HepG2 (cell line): ENCODE data around the gene NPBWR2. TPM values are rescaled to one million over a fixed set of nuclear protein-coding genes. Genes with fewer than 3 reads are reported as not detected.

Experiments used
- ARHGAP35 ChIP-seq: sonication (generic); formaldehyde crosslinking; IDR thresholded peaks from 2 replicates; pipeline ENCODE4 v1.9.0; 2022; ENCODE audit warnings: mild to moderate bottlenecking, inconsistent platforms, moderate library complexity, missing genetic modification reagents, borderline replicate concordance
- ASH2L ChIP-seq: fragments of 300-600, 200-600 bp; sonication (generic); IDR thresholded peaks from 2 replicates; pipeline ENCODE4 v1.7.0; 2017; ENCODE audit warnings: low read depth, mild to moderate bottlenecking, moderate library complexity, mixed read lengths, low read length; ENCODE audit not compliant: insufficient read length
- CBX5 ChIP-seq: sonication (generic); formaldehyde crosslinking; IDR thresholded peaks from 2 replicates; pipeline ENCODE4 v1.4.0; 2020; ENCODE audit warnings: missing genetic modification reagents, borderline replicate concordance
- CHD2 ChIP-seq: IDR thresholded peaks from 2 replicates; pipeline ENCODE4 v1.6.1; 2011; ENCODE audit warnings: low read depth, low read length, improper control_type of control experiment
- HNRNPK ChIP-seq: fragments of 200-400 bp; formaldehyde crosslinking; IDR thresholded peaks from 2 replicates; pipeline ENCODE4 v1.6.1; 2018; ENCODE audit warnings: low read length, low read depth, moderate library complexity, mild to moderate bottlenecking; ENCODE audit not compliant: poor library complexity, severe bottlenecking
- KDM2A ChIP-seq: sonication (generic); formaldehyde crosslinking; IDR thresholded peaks from 2 replicates; pipeline ENCODE4 v1.4.0; 2020; ENCODE audit warnings: low read depth, missing genetic modification reagents, borderline replicate concordance
- PRDM4 ChIP-seq: sonication (generic); formaldehyde crosslinking; IDR thresholded peaks from 2 replicates; pipeline ENCODE4 v1.9.0; 2021; ENCODE audit warnings: missing genetic modification reagents, borderline replicate concordance
- RORA ChIP-seq: sonication (generic); formaldehyde crosslinking; IDR thresholded peaks from 2 replicates; pipeline ENCODE4 v1.5.0; 2020; ENCODE audit warnings: mild to moderate bottlenecking, missing genetic modification reagents, moderate library complexity
- ZBTB40 ChIP-seq, 2 experiments: fragments of 450-650 bp in 1 of 2; sonication (generic) in 1 of 2; formaldehyde crosslinking in 1 of 2; IDR thresholded peaks; 2 replicates each; pipeline versions ENCODE4 v1.6.1 to v1.8.0; 2016 to 2022; ENCODE audit warnings: antibody characterized with exemption in 1 of 2, mild to moderate bottlenecking in 1 of 2, missing genetic modification reagents in 1 of 2
- ZNF598 ChIP-seq: sonication (generic); formaldehyde crosslinking; IDR thresholded peaks from 2 replicates; pipeline ENCODE4 v1.5.1; 2020; ENCODE audit warnings: mild to moderate bottlenecking, missing genetic modification reagents, borderline replicate concordance
- ZNF781 ChIP-seq: sonication (generic); formaldehyde crosslinking; IDR thresholded peaks from 2 replicates; pipeline ENCODE4 v1.5.1; 2020; ENCODE audit warnings: borderline replicate concordance, mild to moderate bottlenecking, missing genetic modification reagents; ENCODE audit errors: not compliant biosample characterization
- polyA plus RNA-seq, 8 experiments: library from polyadenylated mRNA; depleted of rRNA in 3 of 8; stranded (reverse) in 7 of 8; unstranded in 1 of 8; fragments of >200 nt; fragmentation: Illumina TruSeq in 4 of 8; extraction: Trizol in 4 of 8; gene quantifications; 2 replicates each; pipeline versions ENCODE4 v1.2.1 to v1.2.3, GENCODE V29; 2011 to 2016; ENCODE audit warnings: low read depth in 4 of 8, missing spikeins in 1 of 8, mixed read lengths in 1 of 8; ENCODE audit not compliant: insufficient read depth in 1 of 8
- total RNA-seq, 5 experiments: library from RNA; depleted of rRNA; stranded (reverse); fragments of >200 nt; fragmentation: Illumina TruSeq; extraction: Trizol; gene quantifications; 2 replicates each; pipeline ENCODE4 v1.2.3, GENCODE V29; 2016; ENCODE audit warnings: low read depth in 1 of 5
- TF ChIP-seq, protein P1 (sequence below): sonication (generic); formaldehyde crosslinking; IDR thresholded peaks from 2 replicates; pipeline ENCODE4 v1.4.0; 2020; ENCODE audit warnings: mild to moderate bottlenecking, missing genetic modification reagents

The NPBWR2 gene
- total and polyA plus RNA-seq, 2 of the 13 experiments (the other 11 are each of a cell fraction or from before 2014, with no cell fraction given): not detected

GRCh38 chr20:64065062-64065973 is 42.0 kb downstream of the NPBWR2 start (continued):
- TF ChIP-seq ZBTB40 (IDR thresholded peaks at IDR 0.05) (no peak), ZBTB40 (CRISPR knock-in tag; IDR thresholded peaks at IDR 0.05) (peak; percentile 49; the same call in 1 of the 2 replicates), PRDM4 (CRISPR knock-in tag) (no peak), ZNF781 (CRISPR knock-in tag) (peak; percentile 63), HNRNPK (no peak), ARHGAP35 (peak; percentile 26; the same call in 1 of the 2 replicates), ASH2L (no peak), RORA (CRISPR knock-in tag) (no peak), KDM2A (CRISPR knock-in tag) (peak; percentile 67; the same call in 1 of the 2 replicates), ZNF598 (CRISPR knock-in tag) (peak; percentile 79; the same call in 1 of the 2 replicates), CBX5 (CRISPR knock-in tag) (no peak), CHD2 (no peak)
- TF ChIP-seq, protein P1, sequence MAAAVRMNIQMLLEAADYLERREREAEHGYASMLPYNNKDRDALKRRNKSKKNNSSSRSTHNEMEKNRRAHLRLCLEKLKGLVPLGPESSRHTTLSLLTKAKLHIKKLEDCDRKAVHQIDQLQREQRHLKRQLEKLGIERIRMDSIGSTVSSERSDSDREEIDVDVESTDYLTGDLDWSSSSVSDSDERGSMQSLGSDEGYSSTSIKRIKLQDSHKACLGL (CRISPR knock-in tag): peak; percentile 71; the same call in 1 of the 2 replicates
